ENCODE data around the gene SGMS2. TPM values are rescaled to one million over a fixed set of nuclear protein-coding genes. Genes with fewer than 3 reads are reported as not detected.

SGMS2 gene
- total RNA-seq, 4 donors from 2014 or later, result 7.4 to 90.3 (median 35.6) TPM

GRCh38 chr4:107866726-107867125 lies 42.0 kb downstream of the SGMS2 start:
- DNase-seq, result no peak

GRCh38 chr4:107870236-107870635 lies 45.5 kb downstream of the SGMS2 start:
- Histone ChIP-seq H3K9me3 (no peaks in the 10 kb centered on the region), H3K27ac (peak overlapping the region in 1 of 2 donors; percentile 51), H3K27me3 (no peaks in the 10 kb centered on the region), H3K4me3 (no peak overlapping the region), H3K4me1 (peaks cover 0 to 3% of the 10 kb centered on the region in 2 donors), H3K36me3 (no peaks in the 10 kb centered on the region)
- TF ChIP-seq CTCF (IDR thresholded peaks at IDR 0.05), result no peak
- TF ChIP-seq POLR2A (IDR thresholded peaks at IDR 0.05), result no peak
- DNase-seq, result no peak
- intact Hi-C loops (cut with DNase I; ENCODE audit: low total_unique reads), result no loop called here

More at GRCh38 chr4:107866726-107867125, 42.0 kb downstream of the SGMS2 start:
- Histone ChIP-seq H3K27me3 (no peaks in the 10 kb centered on the region), H3K36me3 (no peaks in the 10 kb centered on the region), H3K27ac (no peak overlapping the region), H3K4me3 (no peak overlapping the region), H3K4me1 (peaks cover 0 to 3% of the 10 kb centered on the region in 2 donors), H3K9me3 (no peaks in the 10 kb centered on the region)
- intact Hi-C loops (cut with DNase I; ENCODE audit: low total_unique reads), result no loop called here
- TF ChIP-seq POLR2A (IDR thresholded peaks at IDR 0.05) (no peak), CTCF (IDR thresholded peaks at IDR 0.05) (no peak)

GRCh38 chr4:107870916-107871786 lies 46.4 kb downstream of the SGMS2 start:
- H3K27ac ChIP-seq, result peak overlapping the region; percentile 13
- peaks cover 0 to 3% of the 10 kb centered on the region in 2 donors for H3K4me1 ChIP-seq
- peak overlapping the region in 1 of 2 donors; percentile 8 for H3K4me3 ChIP-seq
- TF ChIP-seq POLR2A (IDR thresholded peaks at IDR 0.05) (no peak), CTCF (IDR thresholded peaks at IDR 0.05) (no peak)
- no peaks in the 10 kb centered on the region for H3K27me3 ChIP-seq
- no peaks in the 10 kb centered on the region for H3K9me3 ChIP-seq
- no peaks in the 10 kb centered on the region for H3K36me3 ChIP-seq
- DNase-seq, result no peak
- intact Hi-C loops (cut with DNase I; ENCODE audit: low total_unique reads), result no loop called here

GRCh38 chr4:107874024-107874423 lies 49.3 kb downstream of the SGMS2 start:
- intact Hi-C loops (cut with DNase I; ENCODE audit: low total_unique reads), result no loop called here
- no peak overlapping the region for H3K4me3 ChIP-seq
- no peak for DNase-seq
- H3K27ac ChIP-seq, result no peak overlapping the region
- peaks cover 0 to 3% of the 10 kb centered on the region in 2 donors for H3K4me1 ChIP-seq
- no peaks in the 10 kb centered on the region for H3K27me3 ChIP-seq
- TF ChIP-seq POLR2A (IDR thresholded peaks at IDR 0.05) (no peak), CTCF (IDR thresholded peaks at IDR 0.05) (no peak)
- H3K36me3 ChIP-seq, result no peaks in the 10 kb centered on the region
- H3K9me3 ChIP-seq, result no peaks in the 10 kb centered on the region

- H3K4me3 ChIP-seq, result no peak overlapping the region
- TF ChIP-seq POLR2A (IDR thresholded peaks at IDR 0.05) (no peak), CTCF (IDR thresholded peaks at IDR 0.05) (no peak)
- no peaks in the 10 kb centered on the region for H3K9me3 ChIP-seq
- no peaks in the 10 kb centered on the region for H3K4me1 ChIP-seq
- no peak overlapping the region for H3K27ac ChIP-seq
- no peaks in the 10 kb centered on the region for H3K36me3 ChIP-seq
- no peaks in the 10 kb centered on the region for H3K27me3 ChIP-seq
- intact Hi-C loops (cut with DNase I; ENCODE audit: low total_unique reads), result no loop called here
- no peak for DNase-seq
These were observed 51.4 kb downstream of the SGMS2 start for GRCh38 chr4:107876099-107876498.
